Astrocyte of the cerebellum (primary cell): ENCODE data around the gene RMND1.

Source experiments
- DNase-seq: peaks from one replicate; pipeline ENCODE4 v3.0.0-alpha.2; 2011; ENCODE audit warnings: low read depth
- H3K4me3 ChIP-seq: 2 replicates; pipeline ENCODE4 v1.5.1; 2011; ENCODE audit warnings: mild to moderate bottlenecking, low read depth, low read length, moderate library complexity
- CTCF ChIP-seq: IDR thresholded peaks from 2 replicates; pipeline ENCODE4 v1.5.1; 2012; ENCODE audit warnings: low read length, low read depth, moderate library complexity, mild to moderate bottlenecking; ENCODE audit errors: missing control alignments
- in situ Hi-C: cut with HindIII; loops from 2 replicates; pipeline ENCODE4 v1.10.0; 2017; ENCODE audit warnings: low sequenced_read_pairs

Gene RMND1

GRCh38 chr6:151440498-151440897, 11.4 kb downstream of the RMND1 start:
- TF ChIP-seq CTCF = no peak
- in situ Hi-C loops = no loop called here
- H3K4me3 ChIP-seq = no peak overlapping the region
- DNase-seq = no peak

- H3K4me3 ChIP-seq = no peak overlapping the region
- no peak for TF ChIP-seq CTCF
- no peak for DNase-seq
- in situ Hi-C loops = no loop called here
These were observed 14.5 kb downstream of the RMND1 start for GRCh38 chr6:151437401-151437800.

- no peak for TF ChIP-seq CTCF
- in situ Hi-C loops = no loop called here
- DNase-seq = no peak
- H3K4me3 ChIP-seq = no peak overlapping the region
These were observed 15.1 kb downstream of the RMND1 start for GRCh38 chr6:151436802-151437201.

DNA sequence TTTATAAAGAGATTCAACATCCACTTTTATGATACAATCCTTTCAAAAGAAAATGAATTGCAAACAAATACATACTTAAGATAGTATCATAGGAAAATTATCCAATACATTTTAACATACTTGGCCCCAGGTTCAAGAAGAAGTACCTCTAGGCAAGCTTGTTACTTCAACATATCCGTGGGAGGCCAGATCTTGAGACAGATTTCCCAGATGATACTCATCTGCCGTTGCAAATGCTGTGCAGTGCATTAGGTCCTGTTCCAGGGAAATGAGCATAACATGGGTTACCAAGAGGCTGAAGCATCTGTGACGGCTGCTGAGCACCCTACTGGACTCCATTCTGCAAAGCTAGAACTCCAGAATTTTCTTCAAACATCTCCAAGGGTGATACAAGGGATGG, 15.6 kb downstream of the RMND1 start:
- no peak overlapping the region for H3K4me3 ChIP-seq
- no peak for TF ChIP-seq CTCF
- no peak for DNase-seq
- in situ Hi-C loops = no loop called here

DNA sequence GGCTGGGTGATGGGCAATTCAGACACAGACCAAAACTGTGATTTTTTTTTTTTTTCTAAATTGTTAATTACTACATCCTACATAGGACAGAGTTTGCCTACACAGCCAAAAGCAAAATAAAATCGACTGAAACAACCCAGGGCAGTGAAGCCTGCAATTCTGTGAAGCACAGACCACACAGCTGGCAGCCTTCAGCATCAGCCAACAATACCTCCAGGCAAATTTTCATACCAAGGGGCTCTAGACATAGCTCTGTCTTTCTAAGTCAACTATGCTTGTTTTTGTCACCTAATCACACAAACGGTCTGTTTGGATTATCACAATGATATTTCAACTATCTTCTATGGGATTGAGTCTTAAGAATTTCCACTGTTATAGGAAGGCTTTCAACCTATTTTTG, 17.6 kb downstream of the RMND1 start:
- H3K4me3 ChIP-seq = no peak overlapping the region
- TF ChIP-seq CTCF = no peak
- in situ Hi-C loops = no loop called here
- DNase-seq = no peak

GRCh38 chr6:151432651-151433050, 19.3 kb downstream of the RMND1 start:
- H3K4me3 ChIP-seq = no peak overlapping the region
- in situ Hi-C loops = no loop called here
- TF ChIP-seq CTCF = no peak
- DNase-seq = no peak

- in situ Hi-C loops = no loop called here
- no peak overlapping the region for H3K4me3 ChIP-seq
- no peak for TF ChIP-seq CTCF
- no peak for DNase-seq
These were observed 20.6 kb downstream of the RMND1 start for GRCh38 chr6:151431337-151431736.
